ENCODE results near the gene SH2D7. TPM values are rescaled to one million over a fixed set of nuclear protein-coding genes. Genes with fewer than 3 reads are reported as not detected.
A peak's percentile ranks its signal among the peaks of the same experiment; 100 is the strongest.

SH2D7 gene
- total RNA-seq, 1 experiment from 2014 or later: not detected

DNA sequence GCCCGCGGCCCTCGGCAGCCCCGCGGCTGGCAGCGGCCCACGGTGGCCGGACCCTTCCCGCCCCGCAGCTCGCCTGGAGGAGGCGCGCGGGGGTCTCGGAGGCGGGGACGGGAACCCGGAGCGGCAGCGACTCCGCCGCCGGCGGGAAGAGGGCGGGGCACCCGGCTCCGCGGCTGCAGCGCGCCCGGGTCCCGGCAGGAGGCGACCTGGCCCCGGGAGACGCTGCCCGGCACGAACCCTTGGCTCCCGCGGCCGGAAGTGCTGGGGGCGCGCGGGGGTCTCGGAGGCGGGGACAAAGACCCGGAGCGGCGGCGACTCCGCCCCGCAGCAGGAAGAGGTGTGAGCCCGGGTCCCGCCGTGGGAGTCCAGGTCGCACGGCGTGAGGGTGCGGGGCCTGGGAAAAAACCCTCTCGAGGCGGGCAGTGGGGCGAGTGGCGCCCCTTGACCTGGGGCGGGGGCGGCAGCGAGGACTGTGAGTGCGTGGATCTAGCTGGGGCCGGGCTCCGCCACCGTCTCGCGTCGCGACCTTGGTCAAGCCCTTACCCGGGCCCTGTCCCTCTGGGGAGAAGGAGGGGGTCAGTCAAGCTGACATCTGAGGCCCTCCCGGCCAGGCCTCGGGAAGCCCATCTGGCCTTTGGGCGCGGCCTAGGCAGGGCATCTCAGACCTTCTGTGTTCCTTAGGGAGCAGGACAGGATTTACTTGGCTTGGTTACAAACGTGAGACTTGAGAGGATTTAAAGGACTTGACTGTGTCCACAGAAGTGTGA lies 39.1 kb downstream of the SH2D7 start, which contains the start of gene CIB2:
Gene CIB2 (minus strand): TSS at position 151 of the 767 bp plus-strand sequence. CDS start 230 bp downstream, outside the sequence.
- Histone ChIP-seq H3K79me1 (ENCODE audit: insufficient read depth, low read depth, low read length, poor library complexity, severe bottlenecking) (no peaks in the 10 kb centered on the region), H4K5ac (ENCODE audit: insufficient read length, low read depth, low read length) (no peak within 1 kb of the TSS), H3K27me3 (ENCODE audit: insufficient read depth, low read length) (no peaks in the 10 kb centered on the region), H4K91ac (ENCODE audit: insufficient read length, low read depth, low read length) (no peak within 1 kb of the TSS), H2BK12ac (ENCODE audit: insufficient read length, low read depth, low read length) (no peak within 1 kb of the TSS), H3K23ac (ENCODE audit: insufficient read length, low read depth, low read length) (no peak within 1 kb of the TSS), H2BK5ac (ENCODE audit: insufficient read length, low read length) (no peak within 1 kb of the TSS), H4K8ac (replicated peaks; ENCODE audit: insufficient read length, low read depth, low read length) (no peak within 1 kb of the TSS), H2BK120ac (ENCODE audit: low read depth, low read length, poor library complexity, severe bottlenecking) (no peak within 1 kb of the TSS), H3K4me1 (ENCODE audit: insufficient read depth, low read length) (peaks cover 3% of the 10 kb centered on the region; the same call in 1 of the 2 replicates), H3K27ac (ENCODE audit: insufficient read length, low read depth, low read length) (no peak within 1 kb of the TSS), H3K14ac (ENCODE audit: insufficient read depth, low read length) (peak within 1 kb of the TSS; percentile 52), H3K18ac (ENCODE audit: insufficient read length, low read depth, low read length) (no peak within 1 kb of the TSS), H2AFZ (ENCODE audit: low read length) (peak within 1 kb of the TSS; percentile 15), H3T11ph (ENCODE audit: low read length) (no peak within 1 kb of the TSS), H3K23me2 (ENCODE audit: insufficient read length, low read depth, low read length, poor library complexity, severe bottlenecking) (peaks cover 6% of the 10 kb centered on the region), H2BK20ac (ENCODE audit: low read depth, low read length, poor library complexity, severe bottlenecking) (no peak within 1 kb of the TSS), H4K20me1 (ENCODE audit: control insufficient read depth, insufficient read depth, insufficient read length) (no peaks in the 10 kb centered on the region), H3K4me2 (ENCODE audit: insufficient read depth, insufficient read length, low read length) (peak within 1 kb of the TSS; percentile 96), H3K9ac (ENCODE audit: extremely low read depth, insufficient read length, low read length) (peak within 1 kb of the TSS; percentile 68), H3K4ac (ENCODE audit: low read depth, low read length) (no peak within 1 kb of the TSS), H2BK15ac (ENCODE audit: low read depth, low read length) (no peak within 1 kb of the TSS; the same call in 1 of the 2 replicates), H2AK5ac (ENCODE audit: insufficient read length, low read length) (no peak within 1 kb of the TSS), H3K56ac (ENCODE audit: insufficient read length, low read depth, low read length) (no peak within 1 kb of the TSS), H3K9me3 (ENCODE audit: control insufficient read depth, low read depth, low read length) (no peaks in the 10 kb centered on the region), H3K79me2 (ENCODE audit: insufficient read depth, low read length) (no peaks in the 10 kb centered on the region)
- WGBS (ENCODE audit: extremely low coverage, insufficient read length, low lambda C conversion rate): no CpG with 5 or more reads among the region's 79 CpGs
- DNase-seq: peak; percentile 86
- peak; percentile 69 for TF ChIP-seq CTCF (conservative IDR thresholded peaks at IDR 0.05)
- H3K36me3 Mint-ChIP-seq (ENCODE audit: insufficient read depth in 1 of 3, low read depth in 3 of 3): peaks cover 0 to 3% (median 3%) of the 10 kb centered on the region in 3 experiments; a peak in 3 of 7 replicates
- peak within 1 kb of the TSS; percentile 85 to 97 (median 85); a peak in 5 of 7 replicates for H3K27ac Mint-ChIP-seq
- no peaks in the 10 kb centered on the region; a peak in 1 of 5 replicates for H3K9me3 Mint-ChIP-seq
- peaks cover 22 to 27% of the 10 kb centered on the region in 2 experiments for H3K4me1 Mint-ChIP-seq
- peaks cover 2% of the 10 kb centered on the region; the same call in 1 of the 2 replicates for H3K27me3 Mint-ChIP-seq (ENCODE audit: low read depth)
- peak within 1 kb of the TSS; percentile 80 to 91 for H3K4me3 Mint-ChIP-seq
